ENCODE measurements around the gene ESPN. TPM values are rescaled to one million over a fixed set of nuclear protein-coding genes. Genes with fewer than 3 reads are reported as not detected.

Gene ESPN
- total and polyA plus RNA-seq, 2 of the 8 experiments (the other 6 are each of a cell fraction or from before 2014, with no cell fraction given), result 5.2 to 16.3 TPM

GRCh38 chr1:6435129-6435528 lies 10.6 kb downstream of the ESPN start:
- no peak for DNase-seq (ENCODE audit: low read depth in 1 of 2, low spot score in 2 of 2)
- ChIA-PET POLR2A (ENCODE audit: partially characterized antibody) (interaction anchor here (1.4 kb wide), 1 partner anchor 9 kb away, joined by 3 read pairs; no protein-coding TSS in a partner anchor), CTCF (ENCODE audit: partially characterized antibody) (interaction anchor here (0.6 to 18.8 kb wide), 6 partner anchors 9 to 159 kb away, joined by 3 to 321 read pairs (median 22); partner anchors contain the start of genes ESPN and HES2)
- H3K27ac ChIP-seq (ENCODE audit: low read depth, low read length), result no peak overlapping the region
- no peaks in the 10 kb centered on the region for H3K79me1 ChIP-seq (ENCODE audit: low read depth, low read length)
- peaks cover 0 to 10% (median 3%) of the 10 kb centered on the region in 4 experiments; a peak in 3 of 7 replicates for H3K27me3 ChIP-seq (replicated peaks in 1 of 4; ENCODE audit: control insufficient read depth in 3 of 4, extremely low read depth in 1 of 4, insufficient read depth in 3 of 4, low read length in 3 of 4)
- no peak overlapping the region for H2AK5ac ChIP-seq (ENCODE audit: low read depth, low read length)
- no peaks in the 10 kb centered on the region for H4K20me1 ChIP-seq (replicated peaks in 1 of 2; ENCODE audit: control insufficient read depth in 1 of 2, insufficient read depth in 2 of 2, low read length in 2 of 2)
- no peak overlapping the region for H3K14ac ChIP-seq (ENCODE audit: insufficient read length)
- no peak overlapping the region for H2BK5ac ChIP-seq (ENCODE audit: low read depth, low read length)
- H2BK20ac ChIP-seq (ENCODE audit: low read length), result no peak overlapping the region
- no peak overlapping the region for H3K9ac ChIP-seq (replicated peaks in 1 of 4; ENCODE audit: extremely low read depth in 1 of 4, low read depth in 3 of 4, low read length in 3 of 4)
- FAIRE-seq, result no peak
- no peak overlapping the region for H3K4ac ChIP-seq (replicated peaks; ENCODE audit: insufficient read length, low read depth, low read length)
- H2BK120ac ChIP-seq (replicated peaks; ENCODE audit: low read depth, low read length), result no peak overlapping the region
- H2BK15ac ChIP-seq (ENCODE audit: low read length), result no peak overlapping the region
- H3K18ac ChIP-seq (ENCODE audit: extremely low read depth, low read length), result no peak overlapping the region
- H4K5ac ChIP-seq (ENCODE audit: insufficient read length, low read depth, low read length), result no peak overlapping the region
- WGBS, 2 experiments (ENCODE audit: extremely low coverage in 1 of 2, insufficient coverage in 1 of 2, insufficient read length in 1 of 2, insufficient replicate concordance in 2 of 2, low coverage in 1 of 2, low lambda C conversion rate in 2 of 2, missing lambda C conversion rate in 1 of 2), result 90% methylated on average over 15 of the region's 15 CpGs; no CpG with 5 or more reads in 1 of the 2 experiments
- H3K23me2 ChIP-seq (ENCODE audit: low read depth, low read length), result no peaks in the 10 kb centered on the region
- H3K4me3 ChIP-seq (ENCODE audit: extremely low read depth in 1 of 4, insufficient read depth in 2 of 4, low read depth in 3 of 4, low read length in 4 of 4), result no peak overlapping the region
- no peak overlapping the region for H3K4me2 ChIP-seq (ENCODE audit: insufficient read depth in 1 of 2, low read depth in 2 of 2, low read length in 2 of 2)
- no peak overlapping the region for H4K8ac ChIP-seq (ENCODE audit: extremely low read depth, insufficient read depth, low read length)
- H3K9me3 ChIP-seq (ENCODE audit: insufficient read depth in 2 of 2, low read depth in 1 of 2, low read length in 1 of 2), result no peaks in the 10 kb centered on the region
- no peak overlapping the region for H2AFZ ChIP-seq (ENCODE audit: low read length)
- H3K79me2 ChIP-seq (ENCODE audit: control insufficient read depth in 1 of 2, insufficient read depth in 2 of 2, low read length in 2 of 2), result no peaks in the 10 kb centered on the region
- TF ChIP-seq TBP (IDR thresholded peaks at IDR 0.05; ENCODE audit: low read depth, low read length) (no peak), TAF7 (optimal IDR thresholded peaks at IDR 0.05; ENCODE audit: borderline replicate concordance, low read depth, low read length) (no peak), HDAC2 (IDR thresholded peaks at IDR 0.05; ENCODE audit: borderline replicate concordance in 1 of 2, low read depth in 2 of 2, low read length in 2 of 2) (no peak), CHD1 (IDR thresholded peaks at IDR 0.05; ENCODE audit: low read depth, low read length) (no peak), RFX5 (IDR thresholded peaks at IDR 0.05; ENCODE audit: borderline replicate concordance, low read depth, low read length) (no peak), CHD2 (IDR thresholded peaks at IDR 0.05; ENCODE audit: low read length) (no peak), SIRT6 (IDR thresholded peaks at IDR 0.05; ENCODE audit: low read length) (no peak), KDM5A (IDR thresholded peaks at IDR 0.05; ENCODE audit: low read length) (no peak), SIX5 (IDR thresholded peaks at IDR 0.05; ENCODE audit: low read depth, low read length) (no peak), TCF12 (IDR thresholded peaks at IDR 0.05; ENCODE audit: low read depth, low read length) (no peak), YY1 (IDR thresholded peaks at IDR 0.05; ENCODE audit: low read depth, low read length) (no peak), ATF2 (IDR thresholded peaks at IDR 0.05; ENCODE audit: low read length) (no peak), RNF2 (IDR thresholded peaks at IDR 0.05; ENCODE audit: borderline replicate concordance, low read depth, low read length, missing control alignments, poor library complexity, severe bottlenecking) (no peak)
- H3K36me3 ChIP-seq (ENCODE audit: control insufficient read depth in 2 of 4, insufficient read depth in 4 of 4, low read length in 3 of 4), result no peaks in the 10 kb centered on the region
- no peak overlapping the region for H2BK12ac ChIP-seq (ENCODE audit: low read depth, low read length)
- no peak overlapping the region for H3K56ac ChIP-seq (replicated peaks; ENCODE audit: insufficient read length, low read depth, low read length)
- H4K91ac ChIP-seq (replicated peaks; ENCODE audit: insufficient read length, low read length), result no peak overlapping the region
- H3K4me1 ChIP-seq (replicated peaks in 1 of 4; ENCODE audit: control insufficient read depth in 3 of 4, insufficient read depth in 4 of 4, low read length in 3 of 4), result peaks cover 0 to 7% (median 2%) of the 10 kb centered on the region in 4 experiments; a peak in 4 of 7 replicates
- no peak overlapping the region for H3K23ac ChIP-seq (ENCODE audit: insufficient read length)

Measured in H1 (cell line).